Stimulated activated naive CD8-positive, alpha-beta T cell treated with anti-CD3 and anti-CD28 coated beads, Interleukin-15, amount 100 ng/mL, for 72 hours (primary cell): ENCODE data around the gene STK39.

ENCODE experiments used
- ATAC-seq: fragments of 150-1000 bp; cut with Tn5 transposase; 2 replicates; pipeline ENCODE4 v1.10.0; 2021; ENCODE audit warnings: mild to moderate bottlenecking, moderate library complexity
- DNase-seq, 2 donors: peaks; one replicate each; pipeline ENCODE4 v3.0.0; 2021 to 2022
- H3K27ac Mint-ChIP-seq, 2 donors: one replicate each; pipeline ENCODE4 v1.8.0; 2022; ENCODE audit warnings: mild to moderate bottlenecking in 2 of 2, mixed read lengths in 2 of 2, moderate library complexity in 2 of 2
- H3K27me3 Mint-ChIP-seq: one replicate; pipeline ENCODE4 v1.8.0; 2022; ENCODE audit warnings: mixed read lengths
- H3K4me1 Mint-ChIP-seq: one replicate; pipeline ENCODE4 v1.8.0; 2022; ENCODE audit warnings: mild to moderate bottlenecking, mixed read lengths
- H3K4me3 Mint-ChIP-seq, 2 donors: one replicate each; pipeline ENCODE4 v1.8.0; 2022; ENCODE audit warnings: mild to moderate bottlenecking in 2 of 2, mixed read lengths in 2 of 2, moderate library complexity in 1 of 2
- H3K9me3 Mint-ChIP-seq, 2 donors: one replicate each; pipeline ENCODE4 v1.8.0; 2022; ENCODE audit warnings: mixed read lengths in 2 of 2

STK39 gene

GRCh38 chr2:168203762-168204693, 43.4 kb downstream of the STK39 start:
- Mint-ChIP-seq H3K27ac (no peak overlapping the region), H3K27me3 (no peaks in the 10 kb centered on the region), H3K4me1 (peaks cover 55% of the 10 kb centered on the region), H3K4me3 (no peak overlapping the region), H3K9me3 (peaks cover 0 to 10% of the 10 kb centered on the region in 2 donors)
- DNase-seq (no peak), ATAC-seq (no peak)

- ATAC-seq (no peak), DNase-seq (no peak)
- no peak overlapping the region for H3K4me3 Mint-ChIP-seq
Observed at GRCh38 chr2:168201584-168202116, 45.7 kb downstream of the STK39 start.

GRCh38 chr2:168200930-168201583, 46.3 kb downstream of the STK39 start:
- no peak for DNase-seq
- no peak overlapping the region for H3K27ac Mint-ChIP-seq
- no peak overlapping the region for H3K4me3 Mint-ChIP-seq
- no peak for ATAC-seq
- H3K4me1 Mint-ChIP-seq = peaks cover 50% of the 10 kb centered on the region
- no peaks in the 10 kb centered on the region for H3K27me3 Mint-ChIP-seq
- H3K9me3 Mint-ChIP-seq = no peaks in the 10 kb centered on the region

More at GRCh38 chr2:168201584-168202116, 45.7 kb downstream of the STK39 start:
- Mint-ChIP-seq H3K4me1 (peaks cover 45% of the 10 kb centered on the region), H3K27ac (no peak overlapping the region), H3K9me3 (no peaks in the 10 kb centered on the region), H3K27me3 (no peaks in the 10 kb centered on the region)

- Mint-ChIP-seq H3K27me3 (no peaks in the 10 kb centered on the region), H3K4me1 (peaks cover 67% of the 10 kb centered on the region), H3K9me3 (no peaks in the 10 kb centered on the region), H3K4me3 (no peak overlapping the region), H3K27ac (no peak overlapping the region)
- DNase-seq (no peak), ATAC-seq (no peak)
Observed at GRCh38 chr2:168198476-168199207, 48.8 kb downstream of the STK39 start.

GRCh38 chr2:168196764-168197180, 50.6 kb downstream of the STK39 start:
- no peaks in the 10 kb centered on the region for H3K27me3 Mint-ChIP-seq
- H3K4me1 Mint-ChIP-seq = peaks cover 68% of the 10 kb centered on the region
- H3K4me3 Mint-ChIP-seq = no peak overlapping the region
- no peaks in the 10 kb centered on the region for H3K9me3 Mint-ChIP-seq
- ATAC-seq (no peak), DNase-seq (no peak)
- peak overlapping the region in 1 of 2 donors; percentile 53 for H3K27ac Mint-ChIP-seq

GRCh38 chr2:168194784-168195522, 52.4 kb downstream of the STK39 start:
- H3K4me1 Mint-ChIP-seq = peaks cover 72% of the 10 kb centered on the region
- ATAC-seq = peak; percentile 83
- no peaks in the 10 kb centered on the region for H3K27me3 Mint-ChIP-seq
- H3K9me3 Mint-ChIP-seq = no peaks in the 10 kb centered on the region
- peak overlapping the region; percentile 73 to 78 for H3K4me3 Mint-ChIP-seq
- H3K27ac Mint-ChIP-seq = peak overlapping the region; percentile 93
- peak; percentile 34 to 46 for DNase-seq

- ATAC-seq (peak; percentile 90), DNase-seq (peak; percentile 50 to 72)
- no peaks in the 10 kb centered on the region for H3K27me3 Mint-ChIP-seq
- peaks cover 69% of the 10 kb centered on the region for H3K4me1 Mint-ChIP-seq
- H3K9me3 Mint-ChIP-seq = no peaks in the 10 kb centered on the region
- peak overlapping the region; percentile 97 to 98 for H3K27ac Mint-ChIP-seq
- peak overlapping the region; percentile 63 to 75 for H3K4me3 Mint-ChIP-seq
Observed at GRCh38 chr2:168192839-168193616, 54.4 kb downstream of the STK39 start.

- ATAC-seq (no peak), DNase-seq (no peak)
- Mint-ChIP-seq H3K4me1 (peaks cover 69% of the 10 kb centered on the region), H3K27ac (peak overlapping the region; percentile 9 to 47), H3K4me3 (no peak overlapping the region), H3K27me3 (no peaks in the 10 kb centered on the region), H3K9me3 (no peaks in the 10 kb centered on the region)
Observed at GRCh38 chr2:168191955-168192785, 55.2 kb downstream of the STK39 start.

- DNase-seq = no peak
- no peak overlapping the region for H3K27ac Mint-ChIP-seq
- no peaks in the 10 kb centered on the region for H3K27me3 Mint-ChIP-seq
- H3K4me3 Mint-ChIP-seq = no peak overlapping the region
- no peaks in the 10 kb centered on the region for H3K9me3 Mint-ChIP-seq
- H3K4me1 Mint-ChIP-seq = peaks cover 66% of the 10 kb centered on the region
- no peak for ATAC-seq
Observed at GRCh38 chr2:168190590-168191336, 56.6 kb downstream of the STK39 start.

- H3K9me3 Mint-ChIP-seq = no peaks in the 10 kb centered on the region
- H3K27me3 Mint-ChIP-seq = no peaks in the 10 kb centered on the region
- no peak for ATAC-seq
- H3K4me3 Mint-ChIP-seq = no peak overlapping the region
- DNase-seq = no peak
- peaks cover 66% of the 10 kb centered on the region for H3K4me1 Mint-ChIP-seq
- H3K27ac Mint-ChIP-seq = no peak overlapping the region
Observed at GRCh38 chr2:168189835-168190569, 57.4 kb downstream of the STK39 start.

GRCh38 chr2:168188002-168188401, 59.4 kb downstream of the STK39 start:
- DNase-seq (no peak), ATAC-seq (no peak)
- Mint-ChIP-seq H3K27me3 (no peaks in the 10 kb centered on the region), H3K4me1 (peaks cover 71% of the 10 kb centered on the region), H3K27ac (no peak overlapping the region), H3K4me3 (no peak overlapping the region), H3K9me3 (no peaks in the 10 kb centered on the region)

GRCh38 chr2:168186452-168186851, 60.9 kb downstream of the STK39 start:
- peaks cover 69% of the 10 kb centered on the region for H3K4me1 Mint-ChIP-seq

More at GRCh38 chr2:168186452-168186851, 60.9 kb downstream of the STK39 start:
- no peaks in the 10 kb centered on the region for H3K9me3 Mint-ChIP-seq
- no peak overlapping the region for H3K4me3 Mint-ChIP-seq
- H3K27me3 Mint-ChIP-seq = no peaks in the 10 kb centered on the region
- DNase-seq (no peak), ATAC-seq (no peak)
- no peak overlapping the region for H3K27ac Mint-ChIP-seq
